ENCODE results near the gene GDAP1L1. TPM values are rescaled to one million over a fixed set of nuclear protein-coding genes. Genes with fewer than 3 reads are reported as not detected.

The GDAP1L1 gene
- total RNA-seq, 1 donor from 2014 or later, result 0.40 TPM

DNA sequence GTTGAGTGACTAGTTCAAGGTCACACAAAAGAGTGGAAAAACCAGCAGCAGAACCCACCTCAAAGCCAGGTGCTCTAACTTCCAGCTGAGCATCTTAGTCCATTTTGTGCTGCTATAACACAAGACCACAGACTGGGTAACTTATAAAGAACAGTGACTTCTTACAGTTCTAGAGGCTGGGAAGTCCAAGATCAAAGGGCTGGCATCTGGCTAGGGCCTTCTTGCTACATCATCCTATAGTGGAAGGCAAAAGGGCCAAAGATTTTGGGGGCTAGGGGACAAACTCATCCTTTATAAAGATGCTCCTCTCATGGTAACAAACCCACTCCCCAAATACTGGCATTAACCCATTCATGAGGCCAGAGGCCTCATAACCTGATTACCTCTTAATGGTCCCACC is 54.2 kb downstream of the GDAP1L1 start:
- Mint-ChIP-seq H3K9me3 (no peaks in the 10 kb centered on the region), H3K36me3 (peaks cover 2% of the 10 kb centered on the region), H3K27ac (no peak overlapping the region), H3K4me3 (no peak overlapping the region), H3K4me1 (no peaks in the 10 kb centered on the region), H3K27me3 (ENCODE audit: low read depth) (no peaks in the 10 kb centered on the region)
- TF ChIP-seq CTCF (IDR thresholded peaks at IDR 0.05; ENCODE audit: unreplicated experiment), result no peak
- no peak for DNase-seq (ENCODE audit: low spot score in 2 of 2, unreplicated experiment in 2 of 2)

GRCh38 chr20:44302026-44302669 is 55.0 kb downstream of the GDAP1L1 start:
- Mint-ChIP-seq H3K9me3 (no peaks in the 10 kb centered on the region), H3K27ac (no peak overlapping the region), H3K4me3 (no peak overlapping the region), H3K27me3 (ENCODE audit: low read depth) (no peaks in the 10 kb centered on the region), H3K4me1 (no peaks in the 10 kb centered on the region), H3K36me3 (peaks cover 2% of the 10 kb centered on the region)
- no peak for DNase-seq (ENCODE audit: low spot score in 2 of 2, unreplicated experiment in 2 of 2)
- TF ChIP-seq CTCF (IDR thresholded peaks at IDR 0.05; ENCODE audit: unreplicated experiment), result no peak

GRCh38 chr20:44302736-44303135 is 55.6 kb downstream of the GDAP1L1 start:
- H3K27me3 Mint-ChIP-seq (ENCODE audit: low read depth), result no peaks in the 10 kb centered on the region
- no peaks in the 10 kb centered on the region for H3K4me1 Mint-ChIP-seq
- DNase-seq (ENCODE audit: low spot score in 2 of 2, unreplicated experiment in 2 of 2), result no peak
- H3K27ac Mint-ChIP-seq, result no peak overlapping the region
- no peaks in the 10 kb centered on the region for H3K9me3 Mint-ChIP-seq
- peaks cover 2% of the 10 kb centered on the region for H3K36me3 Mint-ChIP-seq
- H3K4me3 Mint-ChIP-seq, result no peak overlapping the region
- no peak for TF ChIP-seq CTCF (IDR thresholded peaks at IDR 0.05; ENCODE audit: unreplicated experiment)

DNA sequence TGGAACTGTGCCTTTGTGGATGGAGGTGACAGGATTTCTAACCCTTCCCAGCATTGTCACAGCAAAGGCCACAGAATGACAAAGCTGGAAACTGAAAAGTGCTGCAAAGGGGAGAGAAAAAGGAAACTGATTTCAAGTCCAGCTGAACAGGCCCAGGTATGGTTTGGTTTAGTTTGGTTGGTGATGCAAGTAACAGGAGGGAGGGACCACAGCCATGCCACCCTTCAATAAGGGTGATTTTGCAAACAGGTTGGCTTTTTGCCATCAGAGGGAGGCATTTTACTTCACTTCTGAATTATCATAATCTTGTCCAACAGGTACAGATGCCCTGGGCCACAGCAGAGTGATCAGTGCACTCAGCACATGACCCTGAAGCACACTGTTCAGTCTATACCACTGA is 57.3 kb downstream of the GDAP1L1 start:
- H3K4me3 Mint-ChIP-seq, result no peak overlapping the region
- DNase-seq (ENCODE audit: low spot score in 2 of 2, unreplicated experiment in 2 of 2), result no peak
- H3K4me1 Mint-ChIP-seq, result no peaks in the 10 kb centered on the region
- H3K27ac Mint-ChIP-seq, result no peak overlapping the region
- H3K27me3 Mint-ChIP-seq (ENCODE audit: low read depth), result no peaks in the 10 kb centered on the region
- no peak for TF ChIP-seq CTCF (IDR thresholded peaks at IDR 0.05; ENCODE audit: unreplicated experiment)
- H3K36me3 Mint-ChIP-seq, result peaks cover 2% of the 10 kb centered on the region
- H3K9me3 Mint-ChIP-seq, result no peaks in the 10 kb centered on the region

DNA sequence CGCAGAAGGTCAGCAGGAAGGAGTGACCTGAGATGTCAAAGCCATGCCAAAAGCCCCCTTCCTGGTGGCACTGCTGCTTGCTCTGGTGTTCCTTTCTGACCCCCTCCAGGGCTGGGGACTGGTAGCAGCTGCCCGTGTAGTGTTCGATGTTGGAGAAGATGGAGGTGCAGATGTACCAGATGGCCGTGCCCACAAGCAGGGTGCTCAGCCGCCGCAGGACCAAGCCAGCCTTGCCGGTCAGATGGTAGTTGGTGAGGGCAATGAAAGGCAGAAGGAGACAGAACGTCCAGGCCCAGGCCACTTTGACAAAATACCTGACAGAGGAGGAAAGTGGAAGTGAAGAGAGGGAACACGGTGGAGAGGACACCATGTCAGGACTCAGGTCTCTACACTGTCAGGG is 59.8 kb downstream of the GDAP1L1 start:
- Mint-ChIP-seq H3K4me1 (peaks cover 16% of the 10 kb centered on the region), H3K27me3 (ENCODE audit: low read depth) (peaks cover 4% of the 10 kb centered on the region), H3K9me3 (no peaks in the 10 kb centered on the region), H3K27ac (no peak overlapping the region), H3K4me3 (no peak overlapping the region), H3K36me3 (no peaks in the 10 kb centered on the region)
- TF ChIP-seq CTCF (IDR thresholded peaks at IDR 0.05; ENCODE audit: unreplicated experiment), result no peak
- no peak for DNase-seq (ENCODE audit: low spot score in 2 of 2, unreplicated experiment in 2 of 2)
